ENCODE data around the gene CACNA1I.

The CACNA1I gene

DNA sequence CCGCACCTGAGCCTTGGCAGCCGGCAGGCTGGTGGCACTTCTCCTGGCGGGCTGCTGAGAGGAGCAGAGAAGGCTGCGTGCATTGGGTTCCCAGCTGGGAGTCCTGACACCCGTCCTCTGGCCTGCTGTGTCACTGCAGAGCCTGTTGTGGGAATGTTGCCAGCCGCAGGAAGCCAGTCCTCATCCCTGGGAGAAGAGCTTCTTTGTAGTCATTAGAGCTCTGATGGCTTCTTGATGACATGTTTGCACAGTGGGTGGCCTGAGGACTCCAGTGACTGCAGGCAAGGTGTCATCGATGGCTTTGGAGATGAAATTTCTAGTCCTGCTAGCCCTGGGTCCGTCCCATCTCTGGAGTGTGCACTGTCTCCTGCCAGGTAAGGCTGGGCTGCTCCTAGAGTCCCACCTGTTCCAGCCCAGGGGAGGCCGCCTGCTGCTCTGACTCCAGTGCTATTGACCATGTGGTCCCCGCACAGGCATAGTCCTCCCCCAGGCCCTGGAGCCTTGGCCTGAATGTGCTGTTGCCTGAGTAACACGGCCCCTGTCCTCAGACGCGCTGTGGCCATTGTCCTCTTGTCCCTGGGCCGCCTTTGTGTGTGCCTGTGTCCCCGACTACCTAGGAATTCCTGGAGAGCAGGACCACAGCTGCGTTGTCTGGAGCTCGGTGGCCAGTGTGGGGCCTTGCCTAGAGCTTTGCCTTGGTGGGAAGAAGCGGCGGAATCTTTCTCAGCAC, 129.2 kb downstream of the CACNA1I start:
- no peak for DNase-seq

- no peak for DNase-seq
Observed at GRCh38 chr22:39700565-39700964, 130.0 kb downstream of the CACNA1I start.

DNA sequence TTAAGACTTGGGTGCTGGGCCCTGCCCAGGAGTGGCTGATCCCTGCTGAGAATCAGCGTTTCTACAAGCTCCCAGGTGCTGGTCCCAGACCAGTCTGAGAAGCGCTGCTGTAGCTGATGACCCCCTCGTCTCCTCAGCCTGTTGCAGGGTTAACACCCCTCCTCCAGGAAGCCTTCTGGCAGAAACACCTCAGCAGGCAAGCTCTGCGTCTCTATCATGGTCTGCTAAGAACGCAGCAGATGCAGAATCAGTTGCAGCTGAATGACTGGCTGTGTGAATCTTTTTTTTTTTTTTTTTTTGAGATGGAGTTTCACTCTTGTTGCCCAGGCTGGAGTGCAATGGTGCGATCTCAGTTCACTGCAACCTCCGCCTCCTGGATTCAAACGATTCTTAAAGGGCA, 132.5 kb downstream of the CACNA1I start:
- DNase-seq: no peak

- no peak for DNase-seq
Observed at GRCh38 chr22:39703928-39704639, 133.5 kb downstream of the CACNA1I start.

DNA sequence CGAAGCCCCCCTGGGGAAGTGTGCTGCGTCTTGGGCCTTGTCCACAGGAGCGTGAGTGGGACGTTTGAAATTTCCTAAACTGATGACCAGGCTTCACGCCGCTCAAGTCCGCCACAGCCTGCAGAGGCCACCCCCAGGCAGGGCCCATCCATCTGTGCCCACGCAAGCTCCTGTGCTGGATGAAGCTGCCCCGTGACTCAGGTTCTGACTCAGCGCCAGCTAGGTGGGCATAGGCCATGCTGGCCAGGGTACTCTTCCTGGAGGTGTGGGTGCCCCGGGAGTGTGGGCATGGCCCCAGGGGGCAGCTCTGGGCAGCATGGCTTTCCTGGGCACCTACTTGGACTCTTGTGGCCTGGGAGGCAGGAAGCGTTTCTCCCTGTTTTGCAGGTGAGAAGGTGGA, 134.8 kb downstream of the CACNA1I start:
- no peak for DNase-seq

- DNase-seq: no peak
Observed at GRCh38 chr22:39706376-39707140, 136.0 kb downstream of the CACNA1I start.

GRCh38 chr22:39707351-39707750, 136.8 kb downstream of the CACNA1I start:
- DNase-seq: no peak

DNA sequence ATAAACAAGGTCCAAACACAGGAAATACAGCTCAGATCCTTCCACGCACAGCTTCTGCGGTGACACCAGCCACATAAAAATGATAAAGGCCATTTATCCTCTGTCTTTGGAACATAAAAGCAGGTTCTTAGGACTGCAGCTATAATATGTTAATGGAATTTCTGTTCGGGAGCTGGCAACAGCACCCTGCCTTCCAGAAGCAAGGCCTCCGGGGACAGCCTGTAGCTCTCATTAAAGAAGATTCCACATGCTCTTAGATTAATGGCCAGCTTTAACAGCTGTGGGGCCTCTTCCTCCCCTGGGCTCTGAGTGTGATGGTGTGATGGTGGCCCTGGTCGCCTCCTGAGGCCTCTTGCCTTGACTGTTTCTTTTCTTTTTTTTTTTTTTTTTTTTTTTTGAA, 137.3 kb downstream of the CACNA1I start:
- no peak for DNase-seq

- DNase-seq: no peak
Observed at GRCh38 chr22:39710380-39711150, 140.0 kb downstream of the CACNA1I start.

DNA sequence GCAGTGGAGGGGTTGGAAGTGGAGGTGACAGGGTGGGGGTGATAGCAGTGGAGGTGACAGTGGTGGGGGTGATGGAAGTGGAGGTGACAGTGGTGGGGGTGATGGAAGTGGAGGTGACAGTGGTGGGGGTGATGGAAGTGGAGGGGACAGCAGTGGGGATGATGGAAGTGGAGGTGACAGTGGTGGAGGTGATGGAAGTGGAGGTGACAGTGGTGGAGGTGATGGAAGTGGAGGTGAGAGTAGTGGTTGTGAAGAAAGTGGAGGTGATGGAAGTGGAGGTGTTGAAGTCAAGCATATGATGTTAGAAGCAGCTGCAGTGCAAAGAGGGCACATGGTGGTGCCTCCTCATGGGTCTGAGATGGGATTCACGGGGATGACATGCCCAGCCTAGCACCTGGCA, 141.5 kb downstream of the CACNA1I start:
- DNase-seq: no peak

DNA sequence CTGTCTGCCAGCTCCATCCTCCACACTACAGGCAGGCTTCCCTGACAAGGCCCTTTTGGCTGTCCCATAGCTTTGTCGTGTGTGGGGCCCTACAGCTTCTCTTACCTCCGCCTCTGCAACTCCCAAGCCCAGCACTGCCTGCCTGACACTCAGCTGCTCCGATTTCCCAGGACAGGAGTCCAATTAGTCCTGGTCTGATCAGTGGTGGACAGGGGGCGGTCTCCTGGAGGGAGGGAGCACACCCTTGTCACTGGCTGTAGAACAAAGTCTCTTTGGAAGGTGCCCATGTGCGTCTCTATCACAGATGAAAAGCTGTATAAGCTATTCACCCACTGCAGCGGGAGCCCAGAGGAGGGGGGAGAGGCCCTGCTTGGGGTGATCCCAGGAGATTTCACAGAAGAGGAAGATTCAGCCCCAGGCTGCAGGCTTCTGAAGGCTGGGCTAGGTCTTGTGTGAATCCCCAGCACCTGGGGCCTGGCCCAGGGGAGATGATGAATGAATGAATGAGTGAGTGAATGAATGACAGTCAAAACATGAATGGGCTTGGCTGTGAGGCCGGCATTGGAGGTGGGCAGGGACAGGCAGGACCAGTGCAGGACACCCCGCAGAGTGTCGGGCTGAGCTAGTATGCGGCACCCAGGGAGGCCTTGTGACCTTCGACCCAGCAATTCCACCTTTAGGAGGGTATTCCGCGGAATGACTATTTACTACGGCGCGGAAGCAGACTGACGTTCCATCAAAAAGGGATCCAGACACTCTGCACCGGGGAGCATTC, 142.4 kb downstream of the CACNA1I start:
- DNase-seq: no peak

DNA sequence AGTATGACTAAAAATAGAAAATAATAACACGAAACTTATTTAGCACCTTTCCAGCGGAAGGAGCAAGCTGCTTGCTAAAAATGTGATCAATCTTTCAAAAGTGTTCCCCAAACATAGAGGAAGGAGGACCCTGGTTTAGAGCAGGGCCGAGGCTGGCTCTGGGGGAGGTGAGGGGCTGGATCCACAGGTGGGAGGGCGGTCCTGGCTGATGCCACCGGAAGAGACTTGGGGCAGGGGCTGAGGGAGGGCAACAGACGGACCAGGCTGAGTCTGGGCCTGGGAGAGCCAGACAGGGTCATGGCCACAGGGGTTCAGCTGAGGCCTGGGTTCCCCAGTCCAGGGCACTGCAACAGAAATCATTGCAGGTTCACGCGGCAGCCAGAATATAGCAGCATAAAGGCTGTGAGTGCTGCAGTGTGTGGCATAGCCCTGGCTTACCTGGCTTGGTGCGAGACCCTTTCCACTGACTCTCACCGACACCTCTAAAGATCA, 143.3 kb downstream of the CACNA1I start:
- no peak for DNase-seq

GRCh38 chr22:39714321-39714720, 143.8 kb downstream of the CACNA1I start:
- no peak for DNase-seq

GRCh38 chr22:39715778-39716495, 145.4 kb downstream of the CACNA1I start:
- no peak for DNase-seq

- DNase-seq: no peak
Observed at GRCh38 chr22:39716534-39716933, 146.0 kb downstream of the CACNA1I start.

GRCh38 chr22:39717099-39717498, 146.5 kb downstream of the CACNA1I start:
- DNase-seq: no peak

DNA sequence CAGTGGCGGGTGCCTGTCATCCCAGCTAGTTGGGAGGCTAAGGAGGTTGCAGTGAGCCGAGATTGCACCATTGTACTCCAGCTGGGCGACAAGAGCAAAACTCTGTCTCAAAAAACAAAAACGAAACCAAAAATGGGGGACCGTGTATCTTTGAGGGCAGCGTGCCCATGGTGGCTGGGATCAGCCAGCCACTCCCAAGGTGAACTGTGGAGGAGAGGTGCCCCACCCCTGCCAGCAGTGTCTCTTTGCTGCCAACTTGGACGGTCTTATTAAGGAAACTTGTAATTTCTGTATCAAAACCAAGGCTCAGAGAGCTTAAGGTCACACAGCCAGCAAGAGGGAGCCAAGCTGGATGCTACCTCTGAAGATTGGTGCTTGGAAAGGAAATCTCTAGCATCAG, 147.7 kb downstream of the CACNA1I start:
- DNase-seq: no peak

- no peak for DNase-seq
Observed at GRCh38 chr22:39718921-39719475, 148.4 kb downstream of the CACNA1I start.

DNA sequence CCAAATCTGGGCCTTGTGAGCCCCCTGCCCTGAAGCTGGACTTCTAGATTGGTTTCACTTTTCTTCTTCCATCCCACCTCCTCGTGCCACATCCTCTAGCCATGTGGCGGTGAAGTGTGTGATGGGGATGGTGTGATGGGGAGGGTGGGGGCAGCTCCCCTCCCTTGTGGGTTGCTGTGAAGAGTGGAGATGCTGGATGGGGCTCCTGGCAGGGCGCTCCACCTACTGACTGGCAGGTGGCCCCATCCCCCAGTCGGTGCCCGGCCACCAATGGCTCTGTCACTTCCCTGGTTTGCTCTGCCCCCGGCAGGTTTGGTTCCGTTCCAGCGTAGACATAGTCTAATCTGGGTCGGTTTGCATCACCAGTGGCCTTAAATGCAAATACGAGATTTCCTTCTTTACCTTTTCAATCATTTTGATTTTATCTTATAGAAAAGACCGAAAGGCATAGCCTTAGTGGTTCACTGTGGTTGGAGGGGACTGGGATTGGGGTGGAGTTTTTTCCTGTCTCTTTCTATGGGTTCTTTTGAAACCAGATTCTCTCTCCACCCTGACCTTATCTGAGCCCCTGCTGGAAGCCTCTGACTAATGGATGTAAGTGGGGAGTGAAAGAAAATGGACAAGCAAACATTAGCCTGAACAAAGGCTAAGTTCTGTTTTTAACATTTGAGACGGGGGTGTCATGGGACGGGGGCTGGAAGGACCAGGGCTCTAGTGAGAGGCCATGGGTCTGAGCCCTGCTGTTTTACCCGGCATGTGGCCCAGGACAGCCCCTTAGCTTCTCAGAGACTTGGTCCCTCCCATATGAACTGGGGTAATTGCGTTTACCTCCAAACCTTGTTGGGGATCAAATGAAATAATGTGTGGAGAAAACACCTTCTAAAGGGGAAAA, 149.3 kb downstream of the CACNA1I start:
- DNase-seq: no peak

Measured in fibroblast of skin of abdomen (primary cell).